HCT116 (cell line): ENCODE data around the gene PRIMA1. TPM values are rescaled to one million over a fixed set of nuclear protein-coding genes. Genes with fewer than 3 reads are reported as not detected.

ENCODE experiments used
- ATAC-seq: fragments of 200-7000 bp; cut with Tn5 transposase; 2 replicates; pipeline ENCODE4 v1.9.1; 2020; ENCODE audit warnings: mild to moderate bottlenecking, moderate library complexity
- BruUV-seq: library from RNA; stranded (reverse); fragments of 400-500 nt; replicated peaks from 2 replicates; lab custom pipeline; 2021; lab: Mats Ljungman, UMichigan
- CTCF ChIA-PET: fragments of 300-600 bp; sonication (Branson Sonifier 250); formaldehyde crosslinking; loops from one replicate; lab custom pipeline; 2021; ENCODE audit warnings: antibody characterized with exemption; lab: Charles Lee
- POLR2A ChIA-PET: fragments of 300-600, 350-600 bp; sonication (Branson Sonifier 250); formaldehyde crosslinking; loops from one replicate; lab custom pipeline; 2021; ENCODE audit warnings: antibody characterized with exemption; lab: Charles Lee
- RAD21 ChIA-PET, 2 experiments: fragments of 300-600 bp; sonication (Branson Sonifier 250); formaldehyde crosslinking; loops; one replicate each; lab custom pipeline; 2023; ENCODE audit warnings: low total read pairs in 2 of 2; ENCODE audit not compliant: uncharacterized antibody in 2 of 2, unreplicated experiment in 2 of 2, low non-redundant PET in 1 of 2; lab: Charles Lee
- DNase-seq: peaks from one replicate; pipeline ENCODE4 v3.0.0-alpha.2; 2010; ENCODE audit warnings: low read depth, low spot score
- H2AFZ ChIP-seq: fragments of 200-600 bp; shearing (Covaris generic), sonication (generic); 2 replicates; pipeline ENCODE4 v1.6.1; 2017; ENCODE audit warnings: low read depth, mixed run types, mixed read lengths, antibody characterized with exemption, low read length; ENCODE audit not compliant: poor library complexity, severe bottlenecking
- H3K27ac ChIP-seq: 2 replicates; pipeline ENCODE4 v1.5.1; 2012; ENCODE audit warnings: low read depth, low read length
- H3K27me3 ChIP-seq: fragments of 200-600 bp; sonication (generic); 2 replicates; pipeline ENCODE4 v1.6.1; 2016; ENCODE audit warnings: mixed run types, low read length, mixed read lengths; ENCODE audit not compliant: insufficient read depth
- H3K36me3 ChIP-seq, 2 experiments: fragments of 200-500 bp in 1 of 2; fragments of 200-600 bp in 1 of 2; sonication (Bioruptor generic) in 1 of 2; sonication (generic) in 1 of 2; 2 replicates each; pipeline versions ENCODE4 v1.5.1 to v1.6.1; 2014 to 2016; ENCODE audit warnings: low read length in 2 of 2, inconsistent platforms in 1 of 2, mixed read lengths in 1 of 2, mixed run types in 1 of 2; ENCODE audit not compliant: insufficient read depth in 2 of 2, control insufficient read depth in 1 of 2
- H3K4me1 ChIP-seq, 2 experiments: fragments of 200-600 bp in 1 of 2; sonication (generic) in 1 of 2; 2 replicates each; pipeline versions ENCODE4 v1.5.1 to v1.6.1; 2012 to 2017; ENCODE audit warnings: low read length in 2 of 2, inconsistent platforms in 1 of 2, mild to moderate bottlenecking in 1 of 2, mixed read lengths in 1 of 2, mixed run types in 1 of 2, moderate library complexity in 1 of 2; ENCODE audit not compliant: insufficient read depth in 2 of 2, control insufficient read depth in 1 of 2
- H3K4me2 ChIP-seq: fragments of 200-600 bp; sonication (generic); 2 replicates; pipeline ENCODE4 v1.6.1; 2017; ENCODE audit warnings: mixed run types, low read length, mixed read lengths
- H3K4me3 ChIP-seq, 2 experiments: fragments of 200-600 bp in 1 of 2; sonication (generic) in 1 of 2; replicated peaks in 1 of 2; 2 replicates each; pipeline ENCODE4 v1.5.1; 2011 to 2016; ENCODE audit warnings: low read length in 2 of 2, control low read depth in 1 of 2, low read depth in 1 of 2, mild to moderate bottlenecking in 1 of 2, mixed read lengths in 1 of 2, mixed run types in 1 of 2
- H3K79me2 ChIP-seq: fragments of 200-600 bp; sonication (generic); 2 replicates; pipeline ENCODE4 v1.6.1; 2017; ENCODE audit warnings: mild to moderate bottlenecking, mixed run types, low read length, moderate library complexity, mixed read lengths; ENCODE audit not compliant: insufficient read depth
- H3K9ac ChIP-seq: fragments of 200-600 bp; sonication (generic); 2 replicates; pipeline ENCODE4 v1.6.1; 2016; ENCODE audit warnings: low read length, mixed read lengths
- H3K9me2 ChIP-seq: fragments of 200-600 bp; sonication (generic), shearing (Covaris generic); 2 replicates; pipeline ENCODE4 v1.6.1; 2017; ENCODE audit warnings: mixed run types, mild to moderate bottlenecking, moderate library complexity; ENCODE audit not compliant: insufficient read depth
- H3K9me3 ChIP-seq, 2 experiments: fragments of 200-500 bp in 1 of 2; fragments of 200-600 bp in 1 of 2; sonication (Bioruptor generic) in 1 of 2; sonication (generic) in 1 of 2; 2 replicates each; pipeline ENCODE4 v1.6.1; 2014 to 2017; ENCODE audit warnings: low read length in 2 of 2, mixed read lengths in 2 of 2, inconsistent platforms in 1 of 2, low read depth in 1 of 2, mild to moderate bottlenecking in 1 of 2, mixed run types in 1 of 2, moderate library complexity in 1 of 2; ENCODE audit not compliant: control insufficient read depth in 1 of 2, insufficient read depth in 1 of 2
- H4K20me1 ChIP-seq: fragments of 200-600 bp; sonication (generic), shearing (Covaris generic); 2 replicates; pipeline ENCODE4 v1.6.1; 2017; ENCODE audit warnings: mixed run types, mild to moderate bottlenecking, moderate library complexity; ENCODE audit not compliant: insufficient read depth
- CBX3 ChIP-seq: IDR thresholded peaks from 2 replicates; pipeline ENCODE4 v1.6.1; 2012; ENCODE audit warnings: low read depth
- CEBPB ChIP-seq: IDR thresholded peaks from 2 replicates; pipeline ENCODE4 v1.6.1; 2012; ENCODE audit warnings: low read depth
- CTCF ChIP-seq, 3 experiments: fragments of 200-600 bp in 1 of 3; sonication (generic) in 1 of 3; IDR thresholded peaks in 2 of 3; conservative IDR thresholded peaks in 1 of 3; 2 replicates each; pipeline ENCODE4 v1.5.1; 2012 to 2017; ENCODE audit warnings: low read depth in 2 of 3, low read length in 2 of 3, antibody characterized with exemption in 1 of 3, borderline replicate concordance in 1 of 3, control low read depth in 1 of 3, mild to moderate bottlenecking in 1 of 3, mixed read lengths in 1 of 3, mixed run types in 1 of 3, moderate library complexity in 1 of 3; ENCODE audit not compliant: insufficient read depth in 1 of 3
- ELF1 ChIP-seq: IDR thresholded peaks from 2 replicates; pipeline ENCODE4 v1.6.1; 2012; ENCODE audit warnings: low read depth, borderline replicate concordance
- EZH2phosphoT487 ChIP-seq: fragments of 200-600 bp; IDR thresholded peaks from 2 replicates; pipeline ENCODE4 v1.6.1; 2018; ENCODE audit warnings: antibody characterized with exemption, borderline replicate concordance
- FOSL1 ChIP-seq: IDR thresholded peaks from 2 replicates; pipeline ENCODE4 v1.6.1; 2012; ENCODE audit warnings: low read depth
- JUND ChIP-seq: IDR thresholded peaks from 2 replicates; pipeline ENCODE4 v1.6.1; 2012
- POLR2A ChIP-seq: IDR thresholded peaks from 2 replicates; pipeline ENCODE4 v1.7.0; 2011; ENCODE audit warnings: borderline replicate concordance; ENCODE audit not compliant: insufficient read depth, insufficient read length; ENCODE audit errors: extremely low read depth
- POLR2AphosphoS5 ChIP-seq: IDR thresholded peaks from 2 replicates; pipeline ENCODE4 v1.6.1; 2011; ENCODE audit warnings: mild to moderate bottlenecking, low read depth, low read length, moderate library complexity
- REST ChIP-seq: IDR thresholded peaks from 2 replicates; pipeline ENCODE4 v1.6.1; 2012; ENCODE audit warnings: low read depth
- TCF7L2 ChIP-seq: IDR thresholded peaks from 2 replicates; pipeline ENCODE4 v1.7.0; 2011; ENCODE audit warnings: borderline replicate concordance, inconsistent platforms; ENCODE audit not compliant: insufficient read depth, insufficient read length; ENCODE audit errors: extremely low read depth
- YY1 ChIP-seq: IDR thresholded peaks from 2 replicates; pipeline ENCODE4 v1.6.1; 2011; ENCODE audit warnings: low read length, low read depth, moderate library complexity, mild to moderate bottlenecking; ENCODE audit not compliant: insufficient replicate concordance; ENCODE audit errors: extremely low read depth
- ZFX ChIP-seq: fragments of 450-650 bp; IDR thresholded peaks from 2 replicates; pipeline ENCODE4 v1.6.1; 2017
- ZNF274 ChIP-seq: fragments of 200-500 bp; sonication (Bioruptor generic); IDR thresholded peaks from 2 replicates; pipeline ENCODE4 v1.6.1; 2014; ENCODE audit warnings: mild to moderate bottlenecking, low read depth, low read length, inconsistent platforms
- intact Hi-C: fragments of 100-400 bp; cut with micrococcal nuclease; formaldehyde crosslinking; loops from 2 replicates; pipeline ENCODE4 v1.10.0; 2022
- total RNA-seq: library from RNA; stranded (reverse); gene quantifications from one replicate; pipeline ENCODE4 v1.2.1, GENCODE V29; 2021; ENCODE audit not compliant: unreplicated experiment
- TF ChIP-seq, protein P1 (sequence below): IDR thresholded peaks from 2 replicates; pipeline ENCODE4 v1.6.1; 2011; ENCODE audit warnings: mild to moderate bottlenecking, low read length, moderate library complexity; ENCODE audit not compliant: insufficient replicate concordance; ENCODE audit errors: extremely low read depth

The PRIMA1 gene
- total RNA-seq, 1 experiment from 2014 or later = 1.5 TPM

DNA sequence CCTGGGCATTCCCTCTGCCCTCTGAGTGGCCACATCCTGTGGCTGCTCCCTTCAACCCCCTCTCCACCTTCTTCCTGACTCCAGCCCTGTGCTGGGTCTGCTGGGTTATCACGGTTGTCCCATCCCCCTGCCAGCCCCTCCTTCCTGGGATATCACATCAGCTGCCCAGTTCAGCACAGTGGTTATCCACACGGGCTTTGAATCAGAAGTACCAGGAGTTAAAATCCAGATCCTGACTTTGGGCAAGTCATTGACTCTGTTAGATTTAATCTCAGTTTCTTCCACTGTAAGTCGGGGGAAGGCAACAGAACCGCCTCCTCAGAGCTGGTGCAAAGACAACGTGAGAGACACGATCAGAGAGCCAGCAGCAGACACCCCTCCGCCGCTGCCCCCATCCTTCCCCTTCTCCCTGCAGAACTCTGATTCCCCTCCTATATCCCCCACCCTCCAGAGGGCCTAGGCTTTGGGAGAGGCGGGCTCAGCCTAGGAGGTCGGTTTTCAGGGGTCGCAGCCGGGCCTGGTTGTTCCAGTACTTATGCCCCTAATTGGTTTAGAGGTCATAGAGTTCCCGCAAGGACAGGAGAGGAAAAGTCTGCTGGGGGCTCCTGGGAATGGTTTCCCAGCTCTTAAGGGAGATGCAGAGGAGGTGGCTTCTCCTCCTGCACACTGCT, 42.5 kb downstream of the PRIMA1 start:
- Histone ChIP-seq H3K36me3 (no peaks in the 10 kb centered on the region), H3K4me3 (no peak overlapping the region), H3K4me2 (no peak overlapping the region), H3K9me2 (no peaks in the 10 kb centered on the region), H3K9me3 (no peaks in the 10 kb centered on the region), H3K27me3 (no peaks in the 10 kb centered on the region), H4K20me1 (no peaks in the 10 kb centered on the region), H2AFZ (no peak overlapping the region), H3K4me1 (no peaks in the 10 kb centered on the region), H3K79me2 (no peaks in the 10 kb centered on the region), H3K27ac (no peak overlapping the region), H3K9ac (no peak overlapping the region)
- BruUV-seq = no TSS peak
- DNase-seq (no peak), ATAC-seq (no peak)
- TF ChIP-seq FOSL1 = no peak
- TF ChIP-seq JUND = no peak
- TF ChIP-seq REST = no peak
- no peak for TF ChIP-seq POLR2AphosphoS5
- TF ChIP-seq YY1 = no peak
- no peak for TF ChIP-seq POLR2A
- TF ChIP-seq, protein P1, sequence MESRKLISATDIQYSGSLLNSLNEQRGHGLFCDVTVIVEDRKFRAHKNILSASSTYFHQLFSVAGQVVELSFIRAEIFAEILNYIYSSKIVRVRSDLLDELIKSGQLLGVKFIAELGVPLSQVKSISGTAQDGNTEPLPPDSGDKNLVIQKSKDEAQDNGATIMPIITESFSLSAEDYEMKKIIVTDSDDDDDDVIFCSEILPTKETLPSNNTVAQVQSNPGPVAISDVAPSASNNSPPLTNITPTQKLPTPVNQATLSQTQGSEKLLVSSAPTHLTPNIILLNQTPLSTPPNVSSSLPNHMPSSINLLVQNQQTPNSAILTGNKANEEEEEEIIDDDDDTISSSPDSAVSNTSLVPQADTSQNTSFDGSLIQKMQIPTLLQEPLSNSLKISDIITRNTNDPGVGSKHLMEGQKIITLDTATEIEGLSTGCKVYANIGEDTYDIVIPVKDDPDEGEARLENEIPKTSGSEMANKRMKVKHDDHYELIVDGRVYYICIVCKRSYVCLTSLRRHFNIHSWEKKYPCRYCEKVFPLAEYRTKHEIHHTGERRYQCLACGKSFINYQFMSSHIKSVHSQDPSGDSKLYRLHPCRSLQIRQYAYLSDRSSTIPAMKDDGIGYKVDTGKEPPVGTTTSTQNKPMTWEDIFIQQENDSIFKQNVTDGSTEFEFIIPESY = no peak
- TF ChIP-seq CBX3 = no peak
- TF ChIP-seq TCF7L2 = no peak
- TF ChIP-seq ELF1 = no peak
- TF ChIP-seq CTCF (IDR thresholded peaks at IDR 0.05 in 2 of 3, conservative IDR thresholded peaks at IDR 0.05 in 1 of 3; ENCODE audit: borderline replicate concordance in 1 of 3, insufficient read depth in 1 of 3, low read depth in 2 of 3, low read length in 2 of 3) = no peak
- TF ChIP-seq EZH2phosphoT487 = no peak
- no peak for TF ChIP-seq ZNF274
- no peak for TF ChIP-seq ZFX
- TF ChIP-seq CEBPB = no peak
- CTCF ChIA-PET = no interaction called here
- RAD21 ChIA-PET = no interaction called here
- intact Hi-C loops = no loop called here
- POLR2A ChIA-PET = no interaction called here
